Keratinocyte (primary cell): ENCODE results near the gene RFX2. TPM values are rescaled to one million over a fixed set of nuclear protein-coding genes. Genes with fewer than 3 reads are reported as not detected.

ENCODE experiments used
- DNase-seq: peaks from one replicate; pipeline ENCODE4 v3.0.0-alpha.2; 2011; ENCODE audit warnings: low read depth, missing footprints, low spot score
- FAIRE-seq: peaks from 2 replicates; lab custom pipeline; 2011; peaks lifted over from hg19 to GRCh38; lab: Jason Lieb, UNC
- H2AFZ ChIP-seq: 2 replicates; pipeline ENCODE4 v1.6.0; 2012; ENCODE audit warnings: low read length, control low read depth, inconsistent platforms; ENCODE audit not compliant: control insufficient read depth
- H3K27ac ChIP-seq: 2 replicates; pipeline ENCODE4 v1.5.1; 2011; ENCODE audit warnings: low read length; ENCODE audit not compliant: control insufficient read depth, insufficient read depth
- H3K27me3 ChIP-seq: 3 replicates; pipeline ENCODE4 v1.6.0; 2011; ENCODE audit warnings: low read length; ENCODE audit not compliant: control insufficient read depth, insufficient read depth; ENCODE audit errors: extremely low read depth
- H3K36me3 ChIP-seq, 2 experiments: 2 replicates in 1 of 2; 3 replicates in 1 of 2; pipeline ENCODE4 v1.5.1; 2011; ENCODE audit warnings: low read length in 2 of 2, mild to moderate bottlenecking in 1 of 2; ENCODE audit not compliant: control insufficient read depth in 2 of 2, insufficient read depth in 2 of 2; ENCODE audit errors: extremely low read depth in 1 of 2
- H3K4me1 ChIP-seq: 3 replicates; pipeline ENCODE4 v1.5.1; 2011; ENCODE audit warnings: low read length; ENCODE audit not compliant: control insufficient read depth, insufficient read depth; ENCODE audit errors: extremely low read depth
- H3K4me2 ChIP-seq: 3 replicates; pipeline ENCODE4 v1.6.0; 2011; ENCODE audit warnings: low read depth, low read length; ENCODE audit not compliant: control insufficient read depth, insufficient read depth; ENCODE audit errors: extremely low read depth
- H3K4me3 ChIP-seq, 3 experiments: fragments of 200-600 bp in 1 of 3; sonication (generic) in 1 of 3; 2 replicates in 2 of 3; 3 replicates in 1 of 3; pipeline ENCODE4 v1.5.1; 2011 to 2016; ENCODE audit warnings: low read length in 3 of 3, mild to moderate bottlenecking in 3 of 3, control low read depth in 2 of 3, inconsistent platforms in 1 of 3, low read depth in 1 of 3, mixed read lengths in 1 of 3, mixed run types in 1 of 3, moderate library complexity in 1 of 3; ENCODE audit not compliant: control insufficient read depth in 2 of 3, insufficient read depth in 2 of 3; ENCODE audit errors: extremely low read depth in 1 of 3
- H3K79me2 ChIP-seq: 2 replicates; pipeline ENCODE4 v1.6.0; 2012; ENCODE audit warnings: low read length; ENCODE audit not compliant: control insufficient read depth, insufficient read depth
- H3K9ac ChIP-seq: 3 replicates; pipeline ENCODE4 v1.6.0; 2011; ENCODE audit warnings: low read length; ENCODE audit not compliant: control insufficient read depth, insufficient read depth; ENCODE audit errors: extremely low read depth
- H3K9me1 ChIP-seq: 3 replicates; pipeline ENCODE4 v1.6.0; 2011; ENCODE audit warnings: low read length; ENCODE audit not compliant: control insufficient read depth, insufficient read depth; ENCODE audit errors: extremely low read depth
- H3K9me3 ChIP-seq: 2 replicates; pipeline ENCODE4 v1.5.1; 2012; ENCODE audit warnings: low read depth, low read length; ENCODE audit not compliant: control insufficient read depth
- H4K20me1 ChIP-seq: 3 replicates; pipeline ENCODE4 v1.6.0; 2011; ENCODE audit warnings: low read length; ENCODE audit not compliant: control insufficient read depth, insufficient read depth; ENCODE audit errors: extremely low read depth
- EZH2 ChIP-seq: IDR thresholded peaks from one replicate; pipeline ENCODE4 v1.6.1; 2012; ENCODE audit warnings: inconsistent platforms, mild to moderate bottlenecking, low read length, moderate library complexity
- dilution Hi-C: fragments of 300-500 bp; cut with MboI; formaldehyde crosslinking; loops from one replicate; pipeline ENCODE4 v1.7.0; 2020; ENCODE audit warnings: low sequenced_read_pairs; ENCODE audit not compliant: extremely low pct_ligation_motif_present
- polyA plus RNA-seq, 5 experiments: library from polyadenylated mRNA; depleted of rRNA in 3 of 5; stranded (reverse) in 3 of 5; stranded (forward) in 1 of 5; unstranded in 1 of 5; fragments of >200 nt; gene quantifications; 1 replicate in 1 of 5; 2 replicates in 3 of 5; 3 replicates in 1 of 5; pipeline versions ENCODE4 v1.2.1 to v1.2.3, GENCODE V29; 2011 to 2012; ENCODE audit warnings: missing spikeins in 2 of 5, low read depth in 1 of 5, low replicate concordance in 1 of 5
- TF ChIP-seq, protein P1 (sequence below), 3 experiments: IDR thresholded peaks in 1 of 3; conservative IDR thresholded peaks in 1 of 3; optimal IDR thresholded peaks in 1 of 3; 2 replicates in 2 of 3; 3 replicates in 1 of 3; pipeline versions ENCODE3 to v1.5.1; 2011; ENCODE audit warnings: low read length in 3 of 3, mild to moderate bottlenecking in 3 of 3, moderate library complexity in 2 of 3, control low read depth in 1 of 3, inconsistent platforms in 1 of 3; ENCODE audit not compliant: insufficient read depth in 2 of 3; ENCODE audit errors: extremely low read depth in 1 of 3

Gene RFX2
- polyA plus RNA-seq, 1 donor (not counting 4 experiments of a cell fraction or from before 2014, with no cell fraction given), result 5.8 TPM

DNA sequence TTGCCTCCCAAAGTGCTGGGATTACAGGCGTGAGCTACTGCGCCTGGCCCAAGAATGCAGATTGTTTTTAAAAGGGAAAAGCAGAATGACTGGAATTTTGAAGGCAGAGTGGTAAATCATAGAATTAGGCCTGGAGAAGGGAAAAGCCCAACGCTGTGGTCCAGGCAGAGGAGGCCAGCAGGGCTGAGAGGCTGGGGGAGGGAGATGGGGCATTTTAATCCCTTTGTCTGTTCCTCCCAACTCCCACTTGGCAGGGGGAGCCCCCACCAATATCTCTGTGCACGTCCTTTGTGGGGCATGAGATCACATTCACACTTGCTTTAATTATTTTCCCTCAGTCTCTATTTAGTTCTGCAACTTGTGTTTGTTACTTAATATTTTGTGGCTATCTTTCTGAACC, 77.9 kb downstream of the RFX2 start:
- no peaks in the 10 kb centered on the region for H3K9me3 ChIP-seq
- no peak for FAIRE-seq
- H3K4me3 ChIP-seq, result no peak overlapping the region
- TF ChIP-seq, protein P1, sequence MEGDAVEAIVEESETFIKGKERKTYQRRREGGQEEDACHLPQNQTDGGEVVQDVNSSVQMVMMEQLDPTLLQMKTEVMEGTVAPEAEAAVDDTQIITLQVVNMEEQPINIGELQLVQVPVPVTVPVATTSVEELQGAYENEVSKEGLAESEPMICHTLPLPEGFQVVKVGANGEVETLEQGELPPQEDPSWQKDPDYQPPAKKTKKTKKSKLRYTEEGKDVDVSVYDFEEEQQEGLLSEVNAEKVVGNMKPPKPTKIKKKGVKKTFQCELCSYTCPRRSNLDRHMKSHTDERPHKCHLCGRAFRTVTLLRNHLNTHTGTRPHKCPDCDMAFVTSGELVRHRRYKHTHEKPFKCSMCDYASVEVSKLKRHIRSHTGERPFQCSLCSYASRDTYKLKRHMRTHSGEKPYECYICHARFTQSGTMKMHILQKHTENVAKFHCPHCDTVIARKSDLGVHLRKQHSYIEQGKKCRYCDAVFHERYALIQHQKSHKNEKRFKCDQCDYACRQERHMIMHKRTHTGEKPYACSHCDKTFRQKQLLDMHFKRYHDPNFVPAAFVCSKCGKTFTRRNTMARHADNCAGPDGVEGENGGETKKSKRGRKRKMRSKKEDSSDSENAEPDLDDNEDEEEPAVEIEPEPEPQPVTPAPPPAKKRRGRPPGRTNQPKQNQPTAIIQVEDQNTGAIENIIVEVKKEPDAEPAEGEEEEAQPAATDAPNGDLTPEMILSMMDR (optimal IDR thresholded peaks at IDR 0.05 in 1 of 3, IDR thresholded peaks at IDR 0.05 in 1 of 3, conservative IDR thresholded peaks at IDR 0.05 in 1 of 3; ENCODE audit: extremely low read depth in 1 of 3, insufficient read depth in 2 of 3, low read length in 3 of 3), result no peak
- no peak for TF ChIP-seq EZH2
- H3K4me1 ChIP-seq, result no peaks in the 10 kb centered on the region
- no peaks in the 10 kb centered on the region for H3K9me1 ChIP-seq
- H3K79me2 ChIP-seq, result no peaks in the 10 kb centered on the region
- H3K36me3 ChIP-seq, result peaks cover 6% of the 10 kb centered on the region in 2 experiments
- H3K9ac ChIP-seq, result no peak overlapping the region
- no peak overlapping the region for H2AFZ ChIP-seq
- dilution Hi-C loops, result loop anchor here (10.0 to 25.0 kb wide), 2 partner anchors 82 to 255 kb away; partner anchors contain the start of genes MLLT1 and RFX2
- no peaks in the 10 kb centered on the region for H3K27me3 ChIP-seq
- no peak for DNase-seq
- H4K20me1 ChIP-seq, result no peaks in the 10 kb centered on the region
- no peak overlapping the region for H3K4me2 ChIP-seq
- no peak overlapping the region for H3K27ac ChIP-seq

DNA sequence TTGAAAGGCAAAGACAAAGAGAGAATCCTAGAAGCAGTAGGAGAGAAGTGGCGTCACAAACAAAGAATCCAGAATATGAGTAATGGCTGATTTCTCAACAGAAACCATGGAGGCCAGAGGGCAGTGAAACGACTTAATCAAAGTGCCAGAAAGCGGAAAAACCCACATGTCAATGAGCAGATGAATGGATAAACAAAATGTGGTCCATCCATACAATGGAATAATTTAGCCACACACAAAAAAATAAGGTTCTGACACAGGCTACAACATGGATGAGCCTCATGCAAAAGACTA, 80.1 kb downstream of the RFX2 start:
- no peak for DNase-seq
- H3K27ac ChIP-seq, result no peak overlapping the region

More for the DNA sequence above, 80.1 kb downstream of the RFX2 start:
- Histone ChIP-seq H4K20me1 (no peaks in the 10 kb centered on the region), H3K4me3 (no peak overlapping the region), H3K9me3 (no peaks in the 10 kb centered on the region), H3K9ac (no peak overlapping the region), H3K4me2 (no peak overlapping the region), H3K36me3 (peaks cover 9 to 12% of the 10 kb centered on the region in 2 experiments), H3K79me2 (no peaks in the 10 kb centered on the region), H3K4me1 (no peaks in the 10 kb centered on the region), H3K27me3 (no peaks in the 10 kb centered on the region), H2AFZ (no peak overlapping the region), H3K9me1 (no peaks in the 10 kb centered on the region)
- TF ChIP-seq EZH2, result no peak
- TF ChIP-seq, protein P1 (optimal IDR thresholded peaks at IDR 0.05 in 1 of 3, IDR thresholded peaks at IDR 0.05 in 1 of 3, conservative IDR thresholded peaks at IDR 0.05 in 1 of 3; ENCODE audit: extremely low read depth in 1 of 3, insufficient read depth in 2 of 3, low read length in 3 of 3), result no peak
- dilution Hi-C loops, result loop anchor here (10.0 to 25.0 kb wide), 2 partner anchors 85 to 257 kb away; partner anchors contain the start of genes MLLT1 and RFX2
- no peak for FAIRE-seq
